B cell (primary cell): ENCODE measurements around the gene UNC13D.

Experiments used
- EZH2 ChIP-seq: IDR thresholded peaks from 2 replicates; pipeline ENCODE4 v1.6.1; 2012; ENCODE audit warnings: borderline replicate concordance, low read depth, mild to moderate bottlenecking, moderate library complexity, low read length; ENCODE audit not compliant: insufficient read depth, poor library complexity, severe bottlenecking
- TF ChIP-seq, protein P1 (sequence below): fragments of 200-600 bp; IDR thresholded peaks from one replicate; pipeline ENCODE4 v1.8.0; 2022; ENCODE audit warnings: antibody characterized with exemption, mild to moderate bottlenecking

DNA sequence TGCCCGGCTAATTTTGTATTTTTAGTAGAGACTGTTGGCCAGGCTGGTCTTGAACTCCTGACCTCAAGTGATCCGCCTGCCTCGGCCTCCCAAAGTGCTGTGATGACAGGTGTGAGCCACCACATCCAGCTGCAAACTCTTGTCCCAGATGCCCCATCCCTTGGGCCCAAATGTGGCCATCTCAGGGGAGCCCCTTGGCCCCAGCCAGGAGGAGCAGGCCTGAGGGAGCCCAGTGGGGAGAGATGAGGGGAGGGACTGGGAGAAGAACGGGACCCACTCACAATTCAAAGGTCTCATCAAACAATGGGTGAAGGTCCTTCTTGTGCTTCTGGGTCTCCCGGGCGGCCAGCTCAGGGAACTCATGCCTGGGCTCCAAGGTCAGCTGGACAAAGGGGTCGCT, 14.5 kb downstream of the UNC13D start:
- TF ChIP-seq, protein P1, sequence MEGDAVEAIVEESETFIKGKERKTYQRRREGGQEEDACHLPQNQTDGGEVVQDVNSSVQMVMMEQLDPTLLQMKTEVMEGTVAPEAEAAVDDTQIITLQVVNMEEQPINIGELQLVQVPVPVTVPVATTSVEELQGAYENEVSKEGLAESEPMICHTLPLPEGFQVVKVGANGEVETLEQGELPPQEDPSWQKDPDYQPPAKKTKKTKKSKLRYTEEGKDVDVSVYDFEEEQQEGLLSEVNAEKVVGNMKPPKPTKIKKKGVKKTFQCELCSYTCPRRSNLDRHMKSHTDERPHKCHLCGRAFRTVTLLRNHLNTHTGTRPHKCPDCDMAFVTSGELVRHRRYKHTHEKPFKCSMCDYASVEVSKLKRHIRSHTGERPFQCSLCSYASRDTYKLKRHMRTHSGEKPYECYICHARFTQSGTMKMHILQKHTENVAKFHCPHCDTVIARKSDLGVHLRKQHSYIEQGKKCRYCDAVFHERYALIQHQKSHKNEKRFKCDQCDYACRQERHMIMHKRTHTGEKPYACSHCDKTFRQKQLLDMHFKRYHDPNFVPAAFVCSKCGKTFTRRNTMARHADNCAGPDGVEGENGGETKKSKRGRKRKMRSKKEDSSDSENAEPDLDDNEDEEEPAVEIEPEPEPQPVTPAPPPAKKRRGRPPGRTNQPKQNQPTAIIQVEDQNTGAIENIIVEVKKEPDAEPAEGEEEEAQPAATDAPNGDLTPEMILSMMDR: no peak
- TF ChIP-seq EZH2: no peak
